Femur (tissue), 1 donor: ENCODE results near the gene NEK1.

Experiments used
- DNase-seq: peaks from one replicate; pipeline ENCODE4 v3.0.0-alpha.2; 2017

The NEK1 gene

DNA sequence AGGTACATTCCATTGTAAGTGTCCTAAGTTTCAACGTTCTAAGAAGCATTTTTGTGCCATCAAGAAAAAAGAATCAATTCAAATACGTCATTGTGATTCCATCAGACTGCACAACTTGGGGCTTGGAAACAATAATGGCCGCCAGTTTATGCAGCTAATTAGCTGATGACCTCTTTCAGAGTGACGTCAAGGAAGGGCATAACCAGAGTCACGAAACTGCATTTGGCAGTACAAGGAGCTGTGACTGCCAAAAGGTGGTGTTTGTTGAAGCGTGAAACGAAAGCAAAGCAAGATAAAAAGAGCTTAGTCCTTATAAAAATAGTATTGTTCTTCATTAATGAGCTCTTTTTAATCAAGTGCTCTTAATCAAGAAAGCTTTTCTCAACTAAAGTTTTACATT is 260.5 kb downstream of the NEK1 start:
- no peak for DNase-seq

DNA sequence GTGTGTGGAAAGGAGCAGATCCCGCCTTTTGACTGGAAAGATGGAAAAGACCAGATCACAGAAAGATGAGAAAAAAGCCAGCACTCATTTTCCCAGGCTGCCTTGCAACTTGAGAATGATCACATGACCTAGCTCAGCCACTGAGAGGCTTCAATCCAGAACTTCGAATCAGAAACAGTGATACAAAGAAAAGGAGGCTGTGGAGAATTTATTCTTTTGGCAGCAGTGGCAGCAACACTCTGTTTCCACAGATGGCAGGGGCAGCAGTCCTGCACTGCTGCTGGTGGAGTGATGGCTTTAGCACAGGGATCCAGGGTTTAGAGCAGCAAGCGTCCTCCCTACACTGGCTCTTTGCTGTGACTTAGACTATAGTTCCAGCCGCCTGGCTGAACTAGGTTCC is 263.8 kb downstream of the NEK1 start:
- DNase-seq, result no peak

DNA sequence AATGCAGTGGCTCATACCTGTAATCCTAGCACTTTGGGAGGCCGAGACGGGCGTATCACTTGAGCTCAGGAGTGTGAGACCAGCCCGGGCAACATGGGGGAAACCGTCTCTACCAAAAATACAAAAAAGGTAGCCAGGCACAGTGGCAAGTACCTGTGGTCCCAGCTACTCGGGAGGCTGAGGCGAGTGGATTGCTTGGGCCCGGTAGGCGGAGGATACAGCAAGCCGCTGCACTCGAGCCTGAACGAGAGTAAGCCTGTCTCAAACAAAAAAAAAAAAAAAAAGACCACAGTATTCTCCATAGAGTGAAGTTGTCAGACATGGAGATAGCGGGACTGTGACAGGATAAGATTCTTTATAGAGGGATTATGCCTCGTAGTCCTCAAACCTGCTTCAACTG is 265.5 kb downstream of the NEK1 start:
- DNase-seq, result no peak

DNA sequence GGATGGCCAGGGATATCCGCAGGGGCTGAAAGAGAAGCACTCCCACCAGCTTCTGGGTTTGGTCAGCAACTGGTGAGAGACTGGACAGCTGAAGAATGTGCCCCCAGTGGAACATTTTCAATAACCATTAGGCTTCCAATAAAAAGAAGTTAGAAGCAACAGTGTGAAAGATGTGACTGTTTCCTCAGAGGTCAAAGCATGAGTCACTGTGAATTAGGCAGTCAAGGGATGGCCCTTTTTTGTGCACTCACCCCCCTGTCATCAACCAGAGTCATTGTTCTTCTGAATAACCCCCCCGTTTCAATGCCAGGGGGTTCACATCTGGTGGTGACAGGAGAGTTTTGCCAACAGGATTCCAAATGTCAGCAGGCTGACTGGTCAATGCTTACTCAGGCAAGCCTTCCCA is 267.1 kb downstream of the NEK1 start:
- no peak for DNase-seq
